ENCODE data around the gene DENND4A.

DNA sequence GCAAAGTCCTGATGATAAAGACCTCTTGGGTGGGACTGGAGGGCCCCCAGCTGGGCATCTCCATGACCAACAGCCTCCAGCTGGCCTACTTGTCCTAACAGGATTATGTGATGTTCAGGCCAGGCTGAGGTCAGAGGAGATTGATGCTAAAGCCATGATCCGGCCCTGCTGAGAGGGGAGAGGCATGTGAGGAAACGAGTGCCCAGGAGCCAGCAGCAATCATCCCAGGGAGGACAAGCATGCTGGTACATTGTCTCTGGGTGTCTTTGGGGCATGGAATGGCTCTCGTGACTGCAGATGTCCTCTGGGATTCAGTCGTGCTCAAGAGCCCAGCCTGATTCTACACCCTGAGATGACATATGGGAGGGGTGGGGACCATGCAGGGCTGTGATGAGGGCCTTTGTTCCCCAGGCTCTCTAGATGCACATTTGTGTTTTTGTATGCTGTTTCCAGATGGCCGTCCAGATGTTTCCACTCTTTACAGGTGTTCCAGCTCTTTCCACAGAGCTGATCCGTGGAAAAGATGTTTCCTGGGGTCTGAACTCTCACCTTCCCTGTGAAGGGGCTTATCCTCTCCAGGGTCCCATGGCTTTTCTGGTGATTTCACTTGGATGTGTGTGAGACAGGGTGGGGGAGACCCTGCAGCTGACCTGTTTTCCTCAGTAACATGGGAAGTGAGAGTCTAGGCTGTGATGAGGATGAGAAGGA lies 150.2 kb downstream of the DENND4A start:
- TF ChIP-seq, protein P1, sequence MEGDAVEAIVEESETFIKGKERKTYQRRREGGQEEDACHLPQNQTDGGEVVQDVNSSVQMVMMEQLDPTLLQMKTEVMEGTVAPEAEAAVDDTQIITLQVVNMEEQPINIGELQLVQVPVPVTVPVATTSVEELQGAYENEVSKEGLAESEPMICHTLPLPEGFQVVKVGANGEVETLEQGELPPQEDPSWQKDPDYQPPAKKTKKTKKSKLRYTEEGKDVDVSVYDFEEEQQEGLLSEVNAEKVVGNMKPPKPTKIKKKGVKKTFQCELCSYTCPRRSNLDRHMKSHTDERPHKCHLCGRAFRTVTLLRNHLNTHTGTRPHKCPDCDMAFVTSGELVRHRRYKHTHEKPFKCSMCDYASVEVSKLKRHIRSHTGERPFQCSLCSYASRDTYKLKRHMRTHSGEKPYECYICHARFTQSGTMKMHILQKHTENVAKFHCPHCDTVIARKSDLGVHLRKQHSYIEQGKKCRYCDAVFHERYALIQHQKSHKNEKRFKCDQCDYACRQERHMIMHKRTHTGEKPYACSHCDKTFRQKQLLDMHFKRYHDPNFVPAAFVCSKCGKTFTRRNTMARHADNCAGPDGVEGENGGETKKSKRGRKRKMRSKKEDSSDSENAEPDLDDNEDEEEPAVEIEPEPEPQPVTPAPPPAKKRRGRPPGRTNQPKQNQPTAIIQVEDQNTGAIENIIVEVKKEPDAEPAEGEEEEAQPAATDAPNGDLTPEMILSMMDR (conservative IDR thresholded peaks at IDR 0.05; ENCODE audit: low read depth, low read length) = no peak
- TF ChIP-seq EZH2phosphoT487 (IDR thresholded peaks at IDR 0.05; ENCODE audit: borderline replicate concordance, low read length) (no peak), EZH2 (IDR thresholded peaks at IDR 0.05; ENCODE audit: low read length, unreplicated experiment) (no peak)
